Measurements from ENCODE around the gene PNISR. TPM values are rescaled to one million over a fixed set of nuclear protein-coding genes. Genes with fewer than 3 reads are reported as not detected.
A peak's percentile ranks its signal among the peaks of the same experiment; 100 is the strongest.
"Not testable (repeated sequence)": the region's sequence is repeated elsewhere in the genome, so short reads cannot be mapped to it uniquely, and the experiment has no call there.

PNISR gene, protein sequence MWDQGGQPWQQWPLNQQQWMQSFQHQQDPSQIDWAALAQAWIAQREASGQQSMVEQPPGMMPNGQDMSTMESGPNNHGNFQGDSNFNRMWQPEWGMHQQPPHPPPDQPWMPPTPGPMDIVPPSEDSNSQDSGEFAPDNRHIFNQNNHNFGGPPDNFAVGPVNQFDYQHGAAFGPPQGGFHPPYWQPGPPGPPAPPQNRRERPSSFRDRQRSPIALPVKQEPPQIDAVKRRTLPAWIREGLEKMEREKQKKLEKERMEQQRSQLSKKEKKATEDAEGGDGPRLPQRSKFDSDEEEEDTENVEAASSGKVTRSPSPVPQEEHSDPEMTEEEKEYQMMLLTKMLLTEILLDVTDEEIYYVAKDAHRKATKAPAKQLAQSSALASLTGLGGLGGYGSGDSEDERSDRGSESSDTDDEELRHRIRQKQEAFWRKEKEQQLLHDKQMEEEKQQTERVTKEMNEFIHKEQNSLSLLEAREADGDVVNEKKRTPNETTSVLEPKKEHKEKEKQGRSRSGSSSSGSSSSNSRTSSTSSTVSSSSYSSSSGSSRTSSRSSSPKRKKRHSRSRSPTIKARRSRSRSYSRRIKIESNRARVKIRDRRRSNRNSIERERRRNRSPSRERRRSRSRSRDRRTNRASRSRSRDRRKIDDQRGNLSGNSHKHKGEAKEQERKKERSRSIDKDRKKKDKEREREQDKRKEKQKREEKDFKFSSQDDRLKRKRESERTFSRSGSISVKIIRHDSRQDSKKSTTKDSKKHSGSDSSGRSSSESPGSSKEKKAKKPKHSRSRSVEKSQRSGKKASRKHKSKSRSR
- 10 to 100 TPM; 70.0 to 72.9 TPM for total RNA-seq
- long read RNA-seq, full-length matches to known transcripts: 15 of 36 reads
- long read RNA-seq, partial matches to known transcripts: 8 of 36 reads
- long read RNA-seq, other reads (novel, unspliced or antisense): 13 of 36 reads

DNA sequence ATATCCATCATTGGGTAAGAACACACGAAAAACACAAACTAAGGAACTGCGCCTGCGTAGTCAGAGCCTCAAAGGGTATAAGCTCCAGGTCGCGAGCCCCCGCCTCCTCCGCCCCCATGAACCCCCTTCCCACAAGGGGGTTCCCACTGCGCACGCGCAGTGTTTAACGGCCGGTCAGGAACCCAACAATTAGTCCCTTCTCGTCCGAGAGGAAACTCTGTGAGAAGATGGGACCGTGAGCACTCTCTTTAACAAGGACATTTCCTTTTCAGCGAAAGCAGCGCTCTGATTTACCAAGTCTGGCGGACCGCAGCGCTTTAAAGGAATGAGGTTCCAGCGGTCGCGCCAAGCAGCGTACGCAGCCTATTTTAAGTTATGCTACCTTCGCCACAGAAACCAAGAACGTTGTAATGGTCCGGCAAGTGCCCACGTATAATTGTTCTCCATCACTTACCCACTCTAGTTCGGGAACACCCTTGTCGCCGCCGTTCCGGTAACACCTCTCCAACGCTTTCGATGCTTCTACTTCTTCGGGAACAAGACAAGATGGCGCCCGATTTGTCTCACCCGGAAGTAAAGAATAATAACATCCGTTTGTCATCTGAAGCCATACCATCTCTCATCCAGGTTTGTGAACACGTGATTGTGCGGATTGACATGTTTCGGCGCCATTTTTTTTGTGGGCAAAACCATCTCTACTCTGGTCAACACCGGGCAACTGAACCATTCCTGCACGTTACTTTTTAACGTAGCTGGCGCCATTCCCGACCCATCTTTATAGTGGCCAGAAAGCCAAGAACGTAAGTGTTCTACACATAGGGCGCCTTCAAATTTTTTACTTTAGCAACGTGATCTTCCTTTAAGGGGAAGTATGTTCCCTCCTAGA is at the start of gene PNISR:
Gene PNISR, minus strand, starts transcription at position 548 of the 886 bp plus-strand sequence. CDS start 10,649 bp downstream, outside the sequence.
- DNase-seq (peak; percentile 87 to 93), ATAC-seq (peak; percentile 94)
- intact Hi-C loops (cut with DNase I, micrococcal nuclease): no loop called here

DNA sequence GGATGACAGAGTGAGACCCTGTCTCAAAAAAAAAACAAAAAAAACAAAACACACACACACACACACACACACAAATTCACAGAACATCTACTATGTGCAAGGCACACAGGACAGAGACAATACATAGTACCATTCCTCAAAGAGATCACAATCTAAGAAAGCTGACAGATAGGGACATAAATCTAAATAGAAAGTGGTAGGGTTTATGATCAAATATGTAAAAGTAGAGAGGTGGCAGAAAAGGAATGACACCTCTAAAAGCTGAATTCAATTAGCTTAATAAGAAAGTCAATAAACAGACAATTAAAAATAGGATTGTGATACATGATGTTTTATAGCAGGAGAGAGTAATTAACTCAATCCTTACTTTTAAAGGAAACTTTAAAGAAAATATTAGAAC is 48.6 kb upstream of the PNISR start:
- no peak for ATAC-seq
- intact Hi-C loops (cut with DNase I, micrococcal nuclease): no loop called here
- DNase-seq: no peak

- intact Hi-C loops (cut with DNase I, micrococcal nuclease): no loop called here
- no peak for ATAC-seq
- no peak for DNase-seq
Measured at GRCh38 chr6:99471638-99472037, 46.5 kb upstream of the PNISR start.

DNA sequence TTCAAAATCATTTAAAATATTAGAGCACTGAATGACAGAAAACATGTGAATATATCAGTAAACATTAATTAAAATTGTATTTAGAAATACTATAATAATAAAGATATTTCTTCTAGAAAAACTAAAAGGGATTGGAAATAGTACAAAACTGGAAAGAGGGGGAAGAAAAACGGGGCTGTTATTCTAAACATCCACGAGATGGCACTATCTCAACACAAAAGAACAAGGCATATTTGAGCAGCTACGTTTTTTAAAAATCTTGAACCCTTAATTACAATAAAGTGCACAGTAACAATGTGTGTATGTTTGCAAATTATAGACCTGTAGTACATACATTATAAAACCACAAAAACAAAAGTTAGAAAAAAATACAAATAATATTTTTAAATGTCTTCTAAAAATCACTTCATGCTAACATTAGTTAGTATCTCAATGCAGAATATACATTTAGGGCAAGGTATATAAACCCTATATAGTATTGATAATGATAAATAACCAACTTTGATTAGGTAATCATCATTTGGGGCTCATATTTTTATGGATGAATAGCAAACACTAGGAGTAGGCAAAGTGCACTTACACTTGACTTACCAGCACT is 42.5 kb upstream of the PNISR start:
- no peak for DNase-seq
- intact Hi-C loops (cut with DNase I, micrococcal nuclease): loop anchor here in 1 of 2 donors (5.0 kb wide), 1 partner anchor 280 kb away; no protein-coding TSS in a partner anchor
- peak; percentile 43 for ATAC-seq

DNA sequence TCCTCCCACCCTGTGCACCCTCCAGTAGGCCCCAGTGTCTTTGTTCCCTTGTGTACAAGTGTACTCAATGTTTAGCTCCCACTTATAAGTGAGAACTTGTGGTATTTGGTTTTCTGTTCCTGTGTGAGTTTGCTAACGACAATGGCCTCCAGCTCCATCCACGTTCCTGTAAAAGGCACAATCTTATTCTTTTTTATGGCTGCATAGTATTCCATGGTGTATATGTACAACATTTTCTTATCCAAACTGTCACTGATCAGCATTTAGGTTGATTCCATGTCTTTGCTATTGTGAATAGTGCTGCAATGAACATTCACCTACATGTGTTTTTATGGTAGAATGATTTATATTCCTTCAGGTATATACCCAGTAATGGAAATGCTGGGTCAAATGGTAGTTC is 34.0 kb upstream of the PNISR start:
- not testable (repeated sequence) for ATAC-seq, DNase-seq

GRCh38 chr6:99458319-99458718 is 33.2 kb upstream of the PNISR start:
- ATAC-seq (peak; percentile 49), DNase-seq (no peak)
- intact Hi-C loops (cut with DNase I, micrococcal nuclease): no loop called here

More for the DNA sequence above, 34.0 kb upstream of the PNISR start:
- intact Hi-C loops (cut with DNase I, micrococcal nuclease): not testable (repeated sequence)

- intact Hi-C loops (cut with DNase I, micrococcal nuclease): no loop called here
- DNase-seq: no peak
- no peak for ATAC-seq
Measured at GRCh38 chr6:99446076-99446475, 21.0 kb upstream of the PNISR start.

DNA sequence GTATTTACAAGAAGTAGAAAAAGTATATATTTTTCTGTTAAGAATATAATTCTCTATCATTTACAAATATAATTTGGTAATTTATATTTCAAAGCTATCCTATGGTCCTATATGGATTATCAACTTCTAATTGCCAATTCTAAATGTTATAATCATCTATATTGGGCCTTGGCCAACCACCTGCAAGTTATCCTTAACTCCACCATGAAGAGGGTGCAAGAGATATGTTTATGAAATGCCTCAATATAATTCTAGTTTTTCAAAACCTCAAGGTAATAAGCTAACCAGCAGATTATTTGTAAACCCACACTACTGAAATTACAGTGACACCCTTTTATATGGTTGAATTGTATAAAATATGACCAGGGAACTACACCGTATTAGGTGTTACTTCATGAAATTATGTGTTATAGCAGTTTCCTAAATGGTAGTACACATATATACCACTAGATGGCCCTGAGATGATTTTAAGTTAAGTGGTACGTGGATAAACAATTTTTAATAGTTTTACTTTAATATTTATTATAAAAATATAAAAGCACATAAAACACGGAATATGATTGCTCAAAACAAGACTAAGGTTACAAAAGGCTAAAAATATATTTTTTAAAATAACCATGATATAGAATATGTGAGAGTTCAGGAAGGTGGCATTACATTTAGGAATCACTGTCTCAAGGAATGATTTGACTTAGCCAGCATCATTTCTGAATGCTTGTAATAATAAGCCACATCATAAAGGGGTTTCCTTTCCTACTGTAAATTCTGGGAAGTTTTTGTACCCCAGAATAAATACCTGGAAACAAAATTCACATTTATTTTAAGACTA is 9.8 kb upstream of the PNISR start:
- DNase-seq (no peak), ATAC-seq (peak; percentile 57)
- intact Hi-C loops (cut with DNase I, micrococcal nuclease): no loop called here

- no peak for DNase-seq
- intact Hi-C loops (cut with DNase I, micrococcal nuclease): no loop called here
- ATAC-seq: no peak
Measured at GRCh38 chr6:99432877-99433276, 7.8 kb upstream of the PNISR start.

DNA sequence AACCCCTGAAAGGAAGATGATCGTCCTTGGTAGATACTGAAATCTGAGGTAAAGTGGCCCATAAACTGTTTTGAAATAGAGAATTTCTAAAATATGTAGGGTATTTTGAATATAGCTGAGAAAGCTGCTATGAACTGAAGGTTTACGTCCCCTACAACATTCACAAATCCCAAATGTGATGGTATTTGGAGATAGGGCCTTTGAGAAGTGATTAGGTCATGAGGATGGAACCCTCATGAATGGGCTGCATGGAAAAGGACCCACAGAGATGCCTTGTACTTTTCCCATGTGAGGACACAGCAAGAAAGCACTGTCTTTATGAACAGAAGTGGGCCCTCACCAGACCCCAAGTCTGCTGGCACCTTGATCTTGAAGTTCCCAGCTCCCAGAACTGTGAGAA is 6.8 kb upstream of the PNISR start:
- ATAC-seq (no peak), DNase-seq (no peak)
- intact Hi-C loops (cut with DNase I, micrococcal nuclease): no loop called here

DNA sequence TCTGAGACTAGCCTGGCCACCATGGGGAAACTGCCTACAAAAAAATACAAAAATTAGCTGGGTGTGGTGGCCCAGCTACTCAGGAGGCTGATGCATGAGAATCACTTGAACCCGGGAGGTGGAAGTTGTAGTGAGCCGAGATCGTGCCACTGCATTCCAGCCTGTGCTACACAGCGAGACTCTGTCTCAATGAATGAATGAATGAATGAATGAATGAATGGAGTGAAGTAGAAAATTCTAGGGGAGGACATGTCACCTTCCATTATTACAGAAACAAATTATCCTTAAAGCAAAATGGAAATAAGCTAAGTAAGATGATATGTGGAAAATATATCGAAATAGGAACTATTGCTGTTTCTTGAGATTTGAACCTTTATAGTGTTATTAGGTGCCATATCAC is 2.9 kb upstream of the PNISR start:
- intact Hi-C loops (cut with DNase I, micrococcal nuclease): no loop called here

GRCh38 chr6:99426451-99426757 is 1.3 kb upstream of the PNISR start:
- intact Hi-C loops (cut with DNase I, micrococcal nuclease): no loop called here
- ATAC-seq: no peak
- DNase-seq: no peak

More for the DNA sequence above, 2.9 kb upstream of the PNISR start:
- ATAC-seq: no peak
- no peak for DNase-seq

GRCh38 chr6:99425647-99426450 is 741 bp upstream of the PNISR start:
- intact Hi-C loops (cut with DNase I, micrococcal nuclease): no loop called here
- DNase-seq: peak; percentile 92 to 95

GRCh38 chr6:99424022-99424421 is 1.1 kb downstream of the PNISR start:
- DNase-seq (no peak), ATAC-seq (no peak)
- intact Hi-C loops (cut with DNase I, micrococcal nuclease): no loop called here

More at GRCh38 chr6:99425647-99426450, 741 bp upstream of the PNISR start:
- peak; percentile 76 for ATAC-seq

GRCh38 chr6:99422912-99423311 is 2.2 kb downstream of the PNISR start:
- no peak for DNase-seq
- intact Hi-C loops (cut with DNase I, micrococcal nuclease): no loop called here
- no peak for ATAC-seq

- intact Hi-C loops (cut with DNase I, micrococcal nuclease): no loop called here
- DNase-seq: no peak
- ATAC-seq: no peak
Measured at GRCh38 chr6:99416892-99417767, 8.0 kb downstream of the PNISR start.

Measured in left colon (tissue), 2 donors.